SK-N-SH (cell line): Measurements from ENCODE around the gene FTO. TPM values are rescaled to one million over a fixed set of nuclear protein-coding genes. Genes with fewer than 3 reads are reported as not detected.

Experiments used
- CTCF ChIA-PET: fragments of 300-600, 350-600 bp; formaldehyde crosslinking; extraction: SDS; loops from one replicate; lab custom pipeline; 2021; lab: Yijun Ruan, JAX
- POLR2A ChIA-PET: fragments of 350-600 bp; sonication (Branson Sonifier 250); formaldehyde crosslinking; extraction: SDS; loops from one replicate; lab custom pipeline; 2020; ENCODE audit warnings: antibody characterized with exemption, inconsistent platforms; lab: Yijun Ruan, JAX
- DNase-seq: peaks from one replicate; pipeline ENCODE4 v3.0.0; 2012
- H2AFZ ChIP-seq: fragments of 200-600 bp; sonication (generic); 2 replicates; pipeline ENCODE4 v1.8.1; 2016; ENCODE audit warnings: antibody characterized with exemption, mild to moderate bottlenecking, low read depth
- H3F3A ChIP-seq: fragments of 200-600 bp; sonication (generic); replicated peaks from 2 replicates; pipeline ENCODE3; 2016; ENCODE audit warnings: antibody characterized with exemption, mild to moderate bottlenecking; ENCODE audit not compliant: insufficient read depth
- H3K27ac ChIP-seq, 2 experiments: fragments of 200-500 bp in 1 of 2; fragments of 200-600 bp in 1 of 2; sonication (Bioruptor generic) in 1 of 2; sonication (generic), shearing (Covaris generic) in 1 of 2; 2 replicates each; pipeline versions ENCODE4 v1.5.1 to v1.6.1; 2014 to 2016; ENCODE audit warnings: low read depth in 2 of 2, inconsistent platforms in 1 of 2, low read length in 1 of 2, mild to moderate bottlenecking in 1 of 2, mixed read lengths in 1 of 2
- H3K27me3 ChIP-seq: fragments of 200-600 bp; sonication (generic), shearing (Covaris generic); 2 replicates; pipeline ENCODE4 v1.6.1; 2016; ENCODE audit warnings: mixed run types; ENCODE audit not compliant: insufficient read depth
- H3K36me3 ChIP-seq, 2 experiments: fragments of 200-500 bp in 1 of 2; fragments of 200-600 bp in 1 of 2; sonication (Bioruptor generic) in 1 of 2; sonication (generic) in 1 of 2; replicated peaks in 1 of 2; 2 replicates each; pipeline versions ENCODE3 to v1.5.1; 2014 to 2016; ENCODE audit warnings: low read length in 1 of 2, mild to moderate bottlenecking in 1 of 2; ENCODE audit not compliant: insufficient read depth in 2 of 2, control insufficient read depth in 1 of 2
- H3K4me1 ChIP-seq, 2 experiments: fragments of 200-500 bp in 1 of 2; fragments of 200-600 bp in 1 of 2; sonication (Bioruptor generic) in 1 of 2; sonication (generic), shearing (Covaris generic) in 1 of 2; 2 replicates each; pipeline versions ENCODE4 v1.5.1 to v1.6.1; 2014 to 2016; ENCODE audit warnings: low read depth in 1 of 2, low read length in 1 of 2, mixed run types in 1 of 2; ENCODE audit not compliant: insufficient read depth in 2 of 2, control insufficient read depth in 1 of 2
- H3K4me2 ChIP-seq: fragments of 200-600 bp; sonication (generic), shearing (Covaris generic); 2 replicates; pipeline ENCODE4 v1.6.1; 2017; ENCODE audit warnings: mixed run types
- H3K4me3 ChIP-seq, 2 experiments: fragments of 200-500 bp in 1 of 2; fragments of 200-600 bp in 1 of 2; sonication (Bioruptor generic) in 1 of 2; sonication (generic), shearing (Covaris generic) in 1 of 2; 2 replicates each; pipeline versions ENCODE4 v1.5.1 to v1.8.1; 2014 to 2016; ENCODE audit warnings: low read depth in 2 of 2, inconsistent platforms in 1 of 2, low read length in 1 of 2, mild to moderate bottlenecking in 1 of 2, mixed read lengths in 1 of 2, moderate library complexity in 1 of 2
- H3K79me2 ChIP-seq: fragments of 200-600 bp; sonication (generic); 2 replicates; pipeline ENCODE4 v1.8.1; 2017; ENCODE audit warnings: mild to moderate bottlenecking; ENCODE audit not compliant: insufficient read depth
- H3K9ac ChIP-seq: fragments of 200-600 bp; sonication (generic); 2 replicates; pipeline ENCODE4 v1.6.1; 2017; ENCODE audit warnings: mixed run types
- H3K9me2 ChIP-seq: fragments of 200-600 bp; sonication (generic); 2 replicates; pipeline ENCODE4 v1.6.1; 2017; ENCODE audit warnings: mixed run types
- H3K9me3 ChIP-seq: fragments of 200-600 bp; sonication (generic); 2 replicates; pipeline ENCODE4 v1.6.1; 2017; ENCODE audit warnings: mixed run types, mild to moderate bottlenecking, moderate library complexity
- H4K20me1 ChIP-seq: fragments of 200-600 bp; sonication (generic); 2 replicates; pipeline ENCODE4 v1.6.1; 2017; ENCODE audit warnings: mild to moderate bottlenecking, mixed run types; ENCODE audit not compliant: insufficient read depth
- CHD2 ChIP-seq: fragments of 150-350 bp; IDR thresholded peaks from 2 replicates; pipeline ENCODE4 v1.6.1; 2018; ENCODE audit warnings: low read length; ENCODE audit not compliant: partially characterized antibody
- EZH2phosphoT487 ChIP-seq: fragments of 200-600 bp; sonication (generic); IDR thresholded peaks from 2 replicates; pipeline ENCODE4 v1.6.1; 2017; ENCODE audit warnings: low read depth, mixed run types, mild to moderate bottlenecking, antibody characterized with exemption, moderate library complexity, borderline replicate concordance
- FOXJ3 ChIP-seq: sonication (generic); formaldehyde crosslinking; IDR thresholded peaks from 2 replicates; pipeline ENCODE4 v1.5.1; 2020; ENCODE audit warnings: mild to moderate bottlenecking, missing genetic modification reagents
- FOXM1 ChIP-seq: IDR thresholded peaks from 2 replicates; pipeline ENCODE4 v1.4.0; 2012; ENCODE audit warnings: low read depth, mild to moderate bottlenecking
- MAX ChIP-seq: IDR thresholded peaks from 2 replicates; pipeline ENCODE4 v1.4.0; 2012; ENCODE audit warnings: low read depth
- MEF2A ChIP-seq: IDR thresholded peaks from 2 replicates; pipeline ENCODE4 v1.4.0; 2012; ENCODE audit warnings: low read depth, borderline replicate concordance
- MXI1 ChIP-seq: IDR thresholded peaks from 2 replicates; pipeline ENCODE4 v1.6.1; 2012; ENCODE audit warnings: mild to moderate bottlenecking, low read depth, low read length, improper control_type of control experiment
- RAD21 ChIP-seq: IDR thresholded peaks from 2 replicates; pipeline ENCODE4 v1.6.1; 2012; ENCODE audit warnings: mild to moderate bottlenecking, low read length
- RCOR1 ChIP-seq: fragments of 150-350 bp; IDR thresholded peaks from 2 replicates; pipeline ENCODE4 v1.6.1; 2017; ENCODE audit warnings: antibody characterized with exemption, low read length
- RFX5 ChIP-seq: IDR thresholded peaks from 2 replicates; pipeline ENCODE4 v1.6.1; 2012; ENCODE audit warnings: mild to moderate bottlenecking, improper control_type of control experiment, low read length
- SIN3A ChIP-seq: IDR thresholded peaks from 2 replicates; pipeline ENCODE4 v1.6.1; 2012; ENCODE audit warnings: low read depth, mild to moderate bottlenecking, low read length, moderate library complexity, borderline replicate concordance
- SMC3 ChIP-seq: IDR thresholded peaks from 2 replicates; pipeline ENCODE4 v1.6.1; 2012; ENCODE audit warnings: low read depth, low read length, improper control_type of control experiment
- TCF12 ChIP-seq: IDR thresholded peaks from 2 replicates; pipeline ENCODE4 v1.4.0; 2012
- USF2 ChIP-seq: fragments of 150-350 bp; IDR thresholded peaks from 2 replicates; pipeline ENCODE4 v1.6.1; 2017; ENCODE audit warnings: antibody characterized with exemption, low read length, low read depth, borderline replicate concordance
- YY1 ChIP-seq: IDR thresholded peaks from 2 replicates; pipeline ENCODE4 v1.4.0; 2012; ENCODE audit warnings: low read depth, mild to moderate bottlenecking
- WGBS: methylation state at CpG from one replicate; pipeline ENCODE4 v1.1.6; 2017; ENCODE audit warnings: low lambda C conversion rate; 5-methylcytosine and 5-hydroxymethylcytosine counted together
- polyA plus RNA-seq, 3 experiments: library from polyadenylated mRNA; depleted of rRNA; stranded (reverse); fragments of >200 nt; gene quantifications; 2 replicates each; pipeline ENCODE4 v1.2.3, GENCODE V29; 2012
- TF ChIP-seq, protein P1 (sequence below): IDR thresholded peaks from 2 replicates; pipeline ENCODE4 v1.4.0; 2012; ENCODE audit warnings: low read depth, borderline replicate concordance

FTO gene
- polyA plus RNA-seq, 1 of the 3 experiments (the other 2 are of a cell fraction), result 41.2 TPM

DNA sequence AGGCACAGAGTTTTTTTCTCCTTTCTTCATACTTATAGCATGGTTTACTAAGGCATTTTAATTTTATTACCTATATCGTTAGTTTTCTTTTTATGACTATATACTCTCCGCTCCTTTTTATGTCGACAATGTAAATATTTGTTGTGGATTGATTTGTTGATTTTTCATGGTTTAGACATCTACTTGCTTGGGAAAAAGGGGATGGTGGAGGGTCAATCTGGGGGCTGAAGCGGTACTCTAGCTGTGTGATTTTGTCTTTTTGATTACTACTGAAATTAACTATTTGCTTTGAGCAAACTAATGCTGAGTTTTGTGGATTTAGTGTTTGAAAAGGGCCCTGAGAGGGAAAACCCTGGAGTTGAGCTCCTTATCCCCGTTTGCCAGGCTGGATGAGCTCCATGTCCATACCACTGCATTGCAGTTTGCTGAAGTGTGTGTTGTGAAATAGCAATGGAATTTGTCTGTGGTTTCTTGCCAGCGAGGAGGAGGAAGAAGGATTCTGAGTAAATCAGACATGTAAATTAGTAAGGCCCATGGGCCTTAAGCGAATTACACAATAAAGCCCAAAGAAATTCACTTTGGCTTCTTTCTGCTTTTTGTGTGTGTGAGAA is 72.0 kb downstream of the FTO start (continued):
- TF ChIP-seq FOXM1 (no peak), FOXJ3 (no peak), YY1 (peak; percentile 30; the same call in 1 of the 2 replicates), EZH2phosphoT487 (no peak), TCF12 (peak; percentile 71), RCOR1 (no peak), SIN3A (no peak), RFX5 (no peak), MXI1 (no peak)
- TF ChIP-seq, protein P1, sequence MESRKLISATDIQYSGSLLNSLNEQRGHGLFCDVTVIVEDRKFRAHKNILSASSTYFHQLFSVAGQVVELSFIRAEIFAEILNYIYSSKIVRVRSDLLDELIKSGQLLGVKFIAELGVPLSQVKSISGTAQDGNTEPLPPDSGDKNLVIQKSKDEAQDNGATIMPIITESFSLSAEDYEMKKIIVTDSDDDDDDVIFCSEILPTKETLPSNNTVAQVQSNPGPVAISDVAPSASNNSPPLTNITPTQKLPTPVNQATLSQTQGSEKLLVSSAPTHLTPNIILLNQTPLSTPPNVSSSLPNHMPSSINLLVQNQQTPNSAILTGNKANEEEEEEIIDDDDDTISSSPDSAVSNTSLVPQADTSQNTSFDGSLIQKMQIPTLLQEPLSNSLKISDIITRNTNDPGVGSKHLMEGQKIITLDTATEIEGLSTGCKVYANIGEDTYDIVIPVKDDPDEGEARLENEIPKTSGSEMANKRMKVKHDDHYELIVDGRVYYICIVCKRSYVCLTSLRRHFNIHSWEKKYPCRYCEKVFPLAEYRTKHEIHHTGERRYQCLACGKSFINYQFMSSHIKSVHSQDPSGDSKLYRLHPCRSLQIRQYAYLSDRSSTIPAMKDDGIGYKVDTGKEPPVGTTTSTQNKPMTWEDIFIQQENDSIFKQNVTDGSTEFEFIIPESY, result no peak
- TF ChIP-seq, all 33 proteins: peak for 10

- H2AFZ ChIP-seq, result no peak overlapping the region
- peaks cover 15% of the 10 kb centered on the region for H3F3A ChIP-seq
- no peaks in the 10 kb centered on the region for H3K36me3 ChIP-seq
- no peak for TF ChIP-seq RAD21
- TF ChIP-seq EZH2phosphoT487, result no peak
- no peak for TF ChIP-seq SMC3
- no peak for TF ChIP-seq USF2
- no peak for TF ChIP-seq MAX
- TF ChIP-seq MEF2A, result no peak
- TF ChIP-seq CHD2, result no peak
- DNase-seq, result no peak
- H3K27ac ChIP-seq, result no peak overlapping the region
- H3K79me2 ChIP-seq, result peaks cover 70% of the 10 kb centered on the region
- ChIA-PET CTCF (no interaction called here), POLR2A (no interaction called here)
- H3K4me1 ChIP-seq, result peaks cover 6 to 47% of the 10 kb centered on the region in 2 experiments
- no peak overlapping the region for H3K4me2 ChIP-seq
- H3K27me3 ChIP-seq, result no peaks in the 10 kb centered on the region
- no peak overlapping the region for H3K9ac ChIP-seq
- WGBS, result 91% methylated on average over 3 of the region's 3 CpGs
- no peak overlapping the region for H3K4me3 ChIP-seq
- H3K9me3 ChIP-seq, result no peaks in the 10 kb centered on the region
- no peaks in the 10 kb centered on the region for H4K20me1 ChIP-seq
- H3K9me2 ChIP-seq, result no peaks in the 10 kb centered on the region
These were observed 75.2 kb downstream of the FTO start for GRCh38 chr16:53779186-53779585.
